Measurements from ENCODE around the gene CALHM2. TPM values are rescaled to one million over a fixed set of nuclear protein-coding genes. Genes with fewer than 3 reads are reported as not detected.
"Not testable (repeated sequence)": the region's sequence is repeated elsewhere in the genome, so short reads cannot be mapped to it uniquely, and the experiment has no call there.

The CALHM2 gene
- total RNA-seq, 2 donors from 2014 or later, result 18.2 to 26.0 TPM

DNA sequence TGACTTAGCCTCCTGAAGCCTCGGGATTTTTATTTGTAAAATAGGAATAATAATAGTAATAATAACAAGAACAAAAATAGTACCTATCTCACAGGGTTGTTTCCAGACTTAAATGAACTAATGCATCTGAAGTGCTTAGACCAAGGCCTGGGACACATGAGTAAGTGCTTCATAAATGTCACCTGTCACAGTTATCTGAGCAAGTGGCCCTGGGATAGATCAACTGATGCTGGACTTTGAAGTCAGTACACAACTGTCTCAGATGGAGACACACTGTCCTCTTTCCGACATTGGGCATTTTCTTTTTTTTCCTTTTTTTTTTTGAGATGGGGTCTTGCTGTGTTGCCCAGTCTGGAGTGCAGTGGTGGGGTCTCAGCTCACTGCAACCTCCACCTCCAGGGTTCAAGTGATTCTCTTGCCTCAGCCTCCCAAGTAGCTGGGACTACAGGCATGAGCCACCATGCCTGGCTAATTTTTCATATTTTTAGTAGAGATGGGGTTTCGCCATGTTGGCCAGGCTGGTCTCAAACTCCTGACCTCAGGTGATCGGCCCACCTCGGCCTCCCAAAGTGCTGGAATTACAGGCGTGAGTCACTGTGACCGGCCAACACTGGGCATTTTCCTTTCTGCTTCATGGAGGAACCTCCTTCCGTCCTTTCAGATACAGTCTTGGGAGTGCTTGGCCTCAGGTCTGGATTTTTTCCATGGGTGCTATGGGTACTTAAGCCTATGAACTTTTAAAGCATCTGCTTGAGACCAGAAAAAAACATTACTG is 34.7 kb upstream of the CALHM2 start:
- ATAC-seq (replicated peaks); H3K36me3 Mint-ChIP-seq (ENCODE audit: low read depth); H3K27me3 Mint-ChIP-seq; H3K4me1 Mint-ChIP-seq; H3K9me3 Mint-ChIP-seq; H3K27ac Mint-ChIP-seq; H3K4me3 Mint-ChIP-seq: not testable (repeated sequence)

GRCh38 chr10:103481974-103482531 is 29.9 kb upstream of the CALHM2 start:
- peak; percentile 86 for ATAC-seq (replicated peaks)
- Mint-ChIP-seq H3K27me3 (no peaks in the 10 kb centered on the region), H3K36me3 (ENCODE audit: low read depth) (no peaks in the 10 kb centered on the region), H3K9me3 (no peaks in the 10 kb centered on the region), H3K4me1 (peaks cover 6% of the 10 kb centered on the region), H3K4me3 (no peak overlapping the region), H3K27ac (no peak overlapping the region)

GRCh38 chr10:103480521-103480920 is 28.4 kb upstream of the CALHM2 start:
- no peak for ATAC-seq (replicated peaks)
- peaks cover 6% of the 10 kb centered on the region for H3K4me1 Mint-ChIP-seq
- no peaks in the 10 kb centered on the region for H3K9me3 Mint-ChIP-seq
- no peaks in the 10 kb centered on the region for H3K36me3 Mint-ChIP-seq (ENCODE audit: low read depth)
- H3K27ac Mint-ChIP-seq, result no peak overlapping the region
- H3K27me3 Mint-ChIP-seq, result no peaks in the 10 kb centered on the region
- no peak overlapping the region for H3K4me3 Mint-ChIP-seq

- no peak for ATAC-seq (replicated peaks)
- H3K9me3 Mint-ChIP-seq, result no peaks in the 10 kb centered on the region
- H3K27me3 Mint-ChIP-seq, result no peaks in the 10 kb centered on the region
- no peak within 1 kb of the TSS for H3K4me3 Mint-ChIP-seq
- no peak within 1 kb of the TSS for H3K27ac Mint-ChIP-seq
- no peaks in the 10 kb centered on the region for H3K36me3 Mint-ChIP-seq (ENCODE audit: low read depth)
- peaks cover 6% of the 10 kb centered on the region for H3K4me1 Mint-ChIP-seq
Observed at GRCh38 chr10:103479135-103479534, 27.0 kb upstream of the CALHM2 start, which contains the start of gene CALHM3. Gene CALHM3, minus strand, starts transcription at chr10:103479240. Its CDS starts 208 bp downstream, at chr10:103479032.

- Mint-ChIP-seq H3K36me3 (ENCODE audit: low read depth) (no peaks in the 10 kb centered on the region), H3K4me1 (peaks cover 6% of the 10 kb centered on the region), H3K4me3 (no peak overlapping the region), H3K9me3 (no peaks in the 10 kb centered on the region), H3K27ac (no peak overlapping the region), H3K27me3 (no peaks in the 10 kb centered on the region)
- ATAC-seq (replicated peaks), result no peak
Observed at GRCh38 chr10:103478671-103479070, 26.5 kb upstream of the CALHM2 start.

- no peaks in the 10 kb centered on the region for H3K9me3 Mint-ChIP-seq
- H3K4me1 Mint-ChIP-seq, result peaks cover under 1% of the 10 kb centered on the region
- peak; percentile 59 for ATAC-seq (replicated peaks)
- H3K36me3 Mint-ChIP-seq (ENCODE audit: low read depth), result no peaks in the 10 kb centered on the region
- H3K27ac Mint-ChIP-seq, result no peak overlapping the region
- H3K4me3 Mint-ChIP-seq, result no peak overlapping the region
- no peaks in the 10 kb centered on the region for H3K27me3 Mint-ChIP-seq
Observed at GRCh38 chr10:103476046-103476768, 24.0 kb upstream of the CALHM2 start.

DNA sequence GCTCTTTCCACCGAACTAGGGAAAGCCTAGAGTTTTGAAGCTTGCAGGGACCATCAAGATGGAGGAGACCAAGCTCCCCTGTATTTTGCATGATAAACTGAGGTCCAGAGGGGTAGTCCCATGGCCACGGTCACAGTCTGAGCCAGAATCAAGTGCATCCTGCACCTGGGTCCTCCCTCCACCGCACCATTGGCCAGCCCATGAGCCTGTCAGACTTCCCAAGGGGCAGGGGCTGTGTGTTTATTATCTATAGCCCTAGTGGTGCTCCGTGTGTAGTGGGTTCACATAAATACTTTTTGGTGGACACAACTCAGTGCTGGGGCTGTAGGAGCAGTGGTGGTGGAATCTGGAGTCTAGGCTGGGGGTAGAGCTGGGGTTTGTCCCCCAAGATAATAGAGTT is 23.3 kb upstream of the CALHM2 start:
- no peak overlapping the region for H3K4me3 Mint-ChIP-seq
- H3K27ac Mint-ChIP-seq, result no peak overlapping the region
- H3K9me3 Mint-ChIP-seq, result no peaks in the 10 kb centered on the region
- ATAC-seq (replicated peaks), result no peak
- H3K27me3 Mint-ChIP-seq, result no peaks in the 10 kb centered on the region
- peaks cover 9% of the 10 kb centered on the region for H3K4me1 Mint-ChIP-seq
- no peaks in the 10 kb centered on the region for H3K36me3 Mint-ChIP-seq (ENCODE audit: low read depth)

- no peaks in the 10 kb centered on the region for H3K36me3 Mint-ChIP-seq (ENCODE audit: low read depth)
- H3K27me3 Mint-ChIP-seq, result no peaks in the 10 kb centered on the region
- no peak for ATAC-seq (replicated peaks)
- peaks cover 19% of the 10 kb centered on the region for H3K4me1 Mint-ChIP-seq
- no peak overlapping the region for H3K4me3 Mint-ChIP-seq
- H3K27ac Mint-ChIP-seq, result no peak overlapping the region
- H3K9me3 Mint-ChIP-seq, result no peaks in the 10 kb centered on the region
Observed at GRCh38 chr10:103474077-103474476, 21.9 kb upstream of the CALHM2 start.

DNA sequence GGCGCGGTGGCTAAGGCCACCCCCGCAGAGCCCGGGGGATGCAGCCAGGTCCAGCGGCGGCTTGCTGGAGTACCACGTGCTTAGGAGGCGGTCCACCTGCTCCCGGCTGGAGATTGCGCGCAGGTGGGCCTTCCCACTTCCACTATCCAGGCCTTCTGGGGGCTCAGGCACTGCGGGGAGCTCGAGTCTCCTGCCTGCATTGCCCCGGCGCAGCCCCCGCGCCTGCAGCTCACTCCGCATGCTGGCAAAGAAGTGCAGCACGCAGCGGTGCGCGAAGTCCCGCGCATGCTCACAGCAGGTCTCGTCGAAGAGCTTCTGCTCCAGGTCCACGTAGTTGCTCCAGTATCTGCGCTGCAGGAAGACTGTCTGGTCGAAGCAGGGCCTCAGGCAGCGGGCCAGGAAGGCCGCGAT is 21.1 kb upstream of the CALHM2 start:
- Mint-ChIP-seq H3K4me3 (no peak overlapping the region), H3K9me3 (no peaks in the 10 kb centered on the region), H3K36me3 (ENCODE audit: low read depth) (no peaks in the 10 kb centered on the region), H3K27ac (no peak overlapping the region), H3K4me1 (peaks cover 20% of the 10 kb centered on the region), H3K27me3 (no peaks in the 10 kb centered on the region)
- ATAC-seq (replicated peaks), result no peak

DNA sequence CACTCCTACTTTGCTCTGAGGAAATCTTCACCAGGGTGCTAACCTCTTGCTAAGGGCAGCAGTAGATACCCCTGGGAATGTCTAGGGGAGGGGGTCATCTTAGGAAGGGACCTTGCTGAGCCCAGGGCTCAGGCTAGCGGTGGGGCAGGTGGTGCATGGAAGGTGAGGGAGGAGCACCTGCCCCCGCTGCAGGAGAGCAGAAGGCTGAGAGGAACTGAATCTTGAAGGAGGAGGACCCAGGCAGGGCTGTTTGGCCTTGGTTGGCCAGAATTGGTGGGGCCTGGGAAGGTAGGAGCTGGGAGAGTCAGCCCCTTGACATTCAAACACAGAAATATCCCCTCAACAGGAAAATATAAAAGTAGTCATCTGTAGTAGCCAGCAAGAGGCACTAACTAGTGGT is 19.8 kb upstream of the CALHM2 start:
- Mint-ChIP-seq H3K27ac (peak overlapping the region; percentile 91), H3K36me3 (ENCODE audit: low read depth) (no peaks in the 10 kb centered on the region), H3K27me3 (no peaks in the 10 kb centered on the region), H3K9me3 (no peaks in the 10 kb centered on the region), H3K4me1 (peaks cover 27% of the 10 kb centered on the region), H3K4me3 (peak overlapping the region; percentile 72)
- ATAC-seq (replicated peaks), result no peak

DNA sequence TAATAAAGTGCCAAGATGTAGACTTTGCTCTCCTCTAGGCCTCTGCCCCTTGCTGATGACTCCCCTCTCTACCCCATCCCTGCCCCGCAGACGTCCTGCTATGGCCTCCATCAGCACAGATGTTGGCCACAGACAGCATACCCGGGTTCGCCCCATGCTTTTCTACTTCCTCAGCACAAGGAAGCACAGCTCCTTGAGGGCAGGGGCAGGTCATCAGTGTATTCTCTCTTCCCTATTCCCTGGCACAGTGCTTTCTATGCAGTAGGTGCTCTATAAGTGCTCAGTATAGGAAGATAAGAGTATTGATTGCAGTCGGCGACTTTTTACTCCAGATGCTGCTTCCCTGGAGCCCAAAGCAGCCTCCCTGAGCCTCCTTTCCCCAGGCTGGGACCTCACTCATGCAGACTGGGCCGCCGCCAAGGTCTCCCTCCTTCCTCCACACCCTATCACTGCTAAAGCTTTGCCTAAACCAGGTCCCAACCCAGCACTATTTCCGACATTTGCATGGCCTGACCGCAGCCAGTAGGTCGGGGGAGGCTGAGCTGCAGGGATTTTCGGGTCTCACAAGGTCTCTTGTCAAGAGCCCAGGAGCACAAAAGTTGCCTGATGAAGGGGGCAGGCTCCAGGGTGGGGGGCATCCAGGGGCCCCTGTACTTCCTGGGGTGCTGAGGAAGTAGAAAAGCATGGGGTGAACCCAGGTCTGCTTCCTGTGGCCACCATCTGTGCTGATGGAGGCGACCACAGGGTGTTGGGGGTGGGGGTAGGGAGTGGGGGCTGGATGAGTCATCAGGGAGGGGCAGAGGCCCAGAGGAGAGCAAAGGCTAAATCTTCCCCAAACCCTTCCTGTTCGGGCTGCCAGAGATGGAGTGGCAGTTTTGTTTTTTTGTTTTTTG is 18.8 kb upstream of the CALHM2 start:
- Mint-ChIP-seq H3K4me3 (peak overlapping the region; percentile 72), H3K4me1 (peaks cover 27% of the 10 kb centered on the region), H3K9me3 (no peaks in the 10 kb centered on the region), H3K27me3 (no peaks in the 10 kb centered on the region), H3K27ac (peak overlapping the region; percentile 91), H3K36me3 (ENCODE audit: low read depth) (no peaks in the 10 kb centered on the region)
- ATAC-seq (replicated peaks), result peak; percentile 88

- H3K4me1 Mint-ChIP-seq, result peaks cover 27% of the 10 kb centered on the region
- no peaks in the 10 kb centered on the region for H3K36me3 Mint-ChIP-seq (ENCODE audit: low read depth)
- H3K27ac Mint-ChIP-seq, result no peak overlapping the region
- no peaks in the 10 kb centered on the region for H3K27me3 Mint-ChIP-seq
- H3K4me3 Mint-ChIP-seq, result no peak overlapping the region
- no peaks in the 10 kb centered on the region for H3K9me3 Mint-ChIP-seq
- ATAC-seq (replicated peaks), result no peak
Observed at GRCh38 chr10:103469201-103469600, 17.0 kb upstream of the CALHM2 start.

- Mint-ChIP-seq H3K27ac (peak overlapping the region; percentile 45), H3K27me3 (no peaks in the 10 kb centered on the region), H3K4me3 (peak overlapping the region; percentile 9), H3K36me3 (ENCODE audit: low read depth) (no peaks in the 10 kb centered on the region), H3K9me3 (no peaks in the 10 kb centered on the region), H3K4me1 (peaks cover 27% of the 10 kb centered on the region)
- no peak for ATAC-seq (replicated peaks)
Observed at GRCh38 chr10:103467406-103467805, 15.2 kb upstream of the CALHM2 start.

GRCh38 chr10:103466734-103467133 is 14.6 kb upstream of the CALHM2 start:
- Mint-ChIP-seq H3K4me1 (peaks cover 27% of the 10 kb centered on the region), H3K36me3 (ENCODE audit: low read depth) (no peaks in the 10 kb centered on the region), H3K9me3 (no peaks in the 10 kb centered on the region), H3K4me3 (no peak overlapping the region), H3K27me3 (no peaks in the 10 kb centered on the region), H3K27ac (peak overlapping the region; percentile 45)
- ATAC-seq (replicated peaks), result no peak
